NAMALWA (cell line): ENCODE results near the gene OSBP2.

Source experiments
- DNase-seq: peaks from one replicate; pipeline ENCODE4 v3.0.0-alpha.2; 2015; ENCODE audit warnings: low spot score

The OSBP2 gene

GRCh38 chr22:30940685-30941362, 246.2 kb downstream of the OSBP2 start:
- DNase-seq: no peak

GRCh38 chr22:30941363-30941740, 246.7 kb downstream of the OSBP2 start:
- DNase-seq: no peak

- DNase-seq: no peak
These were observed 248.7 kb downstream of the OSBP2 start for GRCh38 chr22:30943368-30943767.

GRCh38 chr22:30944986-30945385, 250.3 kb downstream of the OSBP2 start:
- no peak for DNase-seq

GRCh38 chr22:30945653-30946052, 251.0 kb downstream of the OSBP2 start:
- no peak for DNase-seq

- DNase-seq: no peak
These were observed 251.7 kb downstream of the OSBP2 start for GRCh38 chr22:30946354-30946753.

GRCh38 chr22:30947173-30947815, 252.6 kb downstream of the OSBP2 start:
- no peak for DNase-seq

- DNase-seq: peak; percentile 60
These were observed 253.3 kb downstream of the OSBP2 start for GRCh38 chr22:30947816-30948454.

GRCh38 chr22:30948930-30949342, 254.3 kb downstream of the OSBP2 start:
- no peak for DNase-seq

GRCh38 chr22:30949934-30950660, 255.4 kb downstream of the OSBP2 start:
- no peak for DNase-seq

GRCh38 chr22:30953206-30953605, 258.5 kb downstream of the OSBP2 start:
- DNase-seq: no peak

- DNase-seq: no peak
These were observed 260.5 kb downstream of the OSBP2 start for GRCh38 chr22:30955153-30955552.
